IPS-18c (cell line): ENCODE results near the gene BLID.

Source experiments
- H3K4me3 ChIP-seq: 2 replicates; pipeline ENCODE4 v1.7.0; 2013; ENCODE audit warnings: low read depth, mild to moderate bottlenecking, low read length, moderate library complexity; ENCODE audit not compliant: insufficient read depth
- H3K9me3 ChIP-seq: one replicate; pipeline ENCODE4 v1.6.1; 2013; ENCODE audit warnings: mild to moderate bottlenecking, low read length, moderate library complexity; ENCODE audit not compliant: control insufficient read depth, insufficient read depth

BLID gene

DNA sequence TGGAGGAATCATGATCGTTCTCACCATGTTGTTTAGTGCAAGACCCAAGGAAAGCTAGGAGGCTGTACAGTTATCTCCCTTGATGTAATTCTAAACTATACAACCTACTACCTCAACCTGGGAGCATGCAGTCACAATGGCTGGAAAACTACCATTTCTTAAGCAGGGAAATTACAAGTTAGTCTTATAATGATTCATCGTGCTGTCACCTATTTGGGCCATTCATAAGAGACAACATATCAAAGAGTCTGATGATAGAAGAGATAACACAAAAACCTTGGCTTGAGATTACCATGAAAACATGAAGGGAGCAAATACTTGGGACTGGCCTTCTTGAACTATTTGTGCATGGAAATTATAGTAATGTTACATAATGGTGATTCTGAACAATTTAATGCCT, 30.5 kb upstream of the BLID start:
- no peaks in the 10 kb centered on the region for H3K9me3 ChIP-seq
- H3K4me3 ChIP-seq: no peak overlapping the region

DNA sequence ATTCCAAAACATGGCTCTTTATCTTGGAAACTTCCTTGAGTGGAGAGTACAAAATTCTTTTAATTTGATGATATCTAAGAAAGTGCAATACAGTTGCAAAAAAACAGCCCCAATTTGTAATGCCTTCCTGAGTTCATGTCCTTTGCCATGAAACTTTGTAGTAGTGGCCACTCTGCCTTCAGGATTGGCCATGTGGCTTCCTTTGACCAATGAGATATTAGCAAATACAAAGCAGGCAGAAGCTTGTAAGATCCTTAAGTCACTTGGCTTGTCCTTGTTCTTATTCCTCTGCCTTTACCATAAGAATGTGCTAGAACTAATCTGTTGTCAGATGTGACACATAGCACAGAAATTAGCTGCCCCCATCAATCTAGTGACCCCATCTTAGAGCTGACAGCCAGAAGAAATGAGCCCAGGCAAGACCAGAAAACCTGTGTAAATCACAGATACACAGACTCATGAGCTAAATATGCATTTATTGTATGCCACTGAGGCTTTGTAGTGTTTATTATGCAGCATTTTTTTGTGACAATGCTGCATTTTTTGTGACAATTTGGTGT, 29.8 kb upstream of the BLID start:
- Histone ChIP-seq H3K4me3 (no peak overlapping the region), H3K9me3 (no peaks in the 10 kb centered on the region)

DNA sequence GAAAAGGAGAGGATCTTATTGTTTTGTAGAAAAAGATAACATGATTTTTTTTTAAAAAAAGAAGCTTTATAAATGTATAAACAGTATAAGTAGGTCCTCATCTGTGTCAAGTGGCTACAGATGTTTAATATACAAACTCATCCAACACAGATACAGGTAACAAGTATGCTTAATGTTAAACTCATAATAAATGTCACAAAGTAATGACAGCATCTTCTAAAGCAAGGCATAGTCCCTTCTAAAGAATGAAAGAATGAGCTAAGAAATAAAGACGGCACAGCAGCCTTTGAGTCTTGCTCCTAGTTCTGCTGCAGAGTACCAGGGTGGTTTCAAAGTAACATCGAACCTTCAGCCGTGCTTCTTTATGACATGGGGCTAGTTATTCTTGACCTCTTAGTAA, 28.7 kb upstream of the BLID start:
- no peak overlapping the region for H3K4me3 ChIP-seq

DNA sequence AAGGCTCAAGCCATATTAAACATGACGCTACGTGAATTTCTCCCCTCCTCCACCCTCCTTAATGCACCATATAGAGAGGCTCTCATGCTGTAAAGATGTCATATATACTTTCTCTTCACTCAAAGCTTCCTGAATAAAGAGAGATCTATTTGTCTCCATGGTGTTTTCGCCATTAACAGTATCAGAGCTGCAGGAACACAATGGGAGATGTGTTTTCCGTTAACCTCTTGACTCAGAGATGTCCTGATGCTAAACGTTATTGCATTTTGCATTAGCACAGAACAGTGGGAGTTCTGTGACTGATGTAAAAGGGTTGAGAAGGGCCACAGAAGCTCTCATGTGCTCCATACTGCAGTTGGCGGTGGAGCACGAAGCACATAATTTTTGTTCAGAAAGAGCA, 25.7 kb upstream of the BLID start:
- no peak overlapping the region for H3K4me3 ChIP-seq
- H3K9me3 ChIP-seq: no peaks in the 10 kb centered on the region

More for the DNA sequence above, 28.7 kb upstream of the BLID start:
- H3K9me3 ChIP-seq: no peaks in the 10 kb centered on the region

DNA sequence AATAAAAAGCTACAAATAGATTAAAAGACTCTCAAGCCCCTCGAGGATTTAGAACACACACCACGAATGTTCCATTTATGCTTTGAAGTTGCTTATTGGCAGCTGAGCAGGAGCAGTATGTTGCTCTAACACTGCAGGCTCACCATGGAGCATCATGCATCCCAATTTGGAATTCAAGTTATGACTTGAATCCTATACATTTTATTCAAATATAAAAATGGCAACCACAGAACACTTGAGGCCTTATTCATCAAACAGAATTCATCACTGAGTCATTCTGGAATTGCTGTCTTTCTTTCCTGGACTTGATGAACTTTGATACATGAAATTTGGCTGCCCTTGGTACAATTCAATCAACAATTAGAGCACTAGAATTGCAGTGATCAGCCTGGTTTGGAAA, 24.5 kb upstream of the BLID start:
- Histone ChIP-seq H3K4me3 (no peak overlapping the region), H3K9me3 (no peaks in the 10 kb centered on the region)

DNA sequence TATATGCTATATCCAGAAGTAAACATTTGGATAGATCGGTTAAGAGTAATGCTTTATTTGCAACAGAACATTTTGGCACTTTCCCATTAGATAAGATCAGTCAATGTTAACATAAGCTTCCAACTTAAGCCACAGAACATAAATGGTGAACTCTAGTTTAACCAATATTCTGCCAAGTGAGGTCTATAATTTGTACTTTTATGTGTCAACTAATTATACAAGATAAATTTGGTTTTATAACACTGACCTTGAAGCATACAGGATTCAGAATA, 23.5 kb upstream of the BLID start:
- Histone ChIP-seq H3K4me3 (no peak overlapping the region), H3K9me3 (no peaks in the 10 kb centered on the region)

DNA sequence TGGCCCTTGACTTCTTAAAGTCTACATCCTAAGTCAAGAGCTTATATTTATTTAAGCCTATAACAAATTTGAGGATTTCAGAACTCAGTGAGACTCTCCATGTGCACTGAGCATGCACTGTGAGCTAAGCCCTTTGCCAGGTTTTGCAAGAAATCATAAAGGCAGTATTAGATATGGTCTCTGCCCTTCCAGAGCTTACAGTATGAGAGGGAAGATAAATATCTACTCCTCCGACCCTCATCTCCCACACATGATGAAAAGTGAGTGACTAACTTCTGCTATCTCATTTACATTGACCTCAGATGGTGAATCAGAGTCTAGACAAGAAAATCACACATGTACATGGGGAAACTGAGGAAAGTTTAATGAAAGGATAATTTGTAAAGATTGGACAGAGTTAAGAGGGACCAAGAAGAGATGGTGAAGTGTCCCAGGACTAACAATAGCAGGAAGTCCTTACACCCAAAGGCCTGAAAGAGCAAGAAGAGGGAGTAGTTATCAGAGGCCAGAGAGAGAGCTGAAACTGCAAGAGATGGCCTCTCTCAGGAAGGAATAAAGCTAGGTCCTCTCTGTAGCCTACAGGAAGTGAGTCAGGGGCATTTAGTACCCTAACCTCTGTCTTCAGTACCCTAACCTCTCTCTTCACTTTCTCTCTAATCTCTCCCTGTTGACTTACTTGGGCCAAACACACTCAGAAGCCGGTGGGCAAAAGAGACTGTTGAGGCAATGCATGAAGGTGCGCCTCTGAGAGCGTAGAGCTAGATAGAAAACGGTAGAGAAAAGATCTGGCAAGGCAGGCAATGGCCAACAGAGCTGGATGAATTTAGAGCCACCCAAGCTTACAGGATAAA, 23.0 kb upstream of the BLID start:
- no peak overlapping the region for H3K4me3 ChIP-seq
- H3K9me3 ChIP-seq: no peaks in the 10 kb centered on the region

DNA sequence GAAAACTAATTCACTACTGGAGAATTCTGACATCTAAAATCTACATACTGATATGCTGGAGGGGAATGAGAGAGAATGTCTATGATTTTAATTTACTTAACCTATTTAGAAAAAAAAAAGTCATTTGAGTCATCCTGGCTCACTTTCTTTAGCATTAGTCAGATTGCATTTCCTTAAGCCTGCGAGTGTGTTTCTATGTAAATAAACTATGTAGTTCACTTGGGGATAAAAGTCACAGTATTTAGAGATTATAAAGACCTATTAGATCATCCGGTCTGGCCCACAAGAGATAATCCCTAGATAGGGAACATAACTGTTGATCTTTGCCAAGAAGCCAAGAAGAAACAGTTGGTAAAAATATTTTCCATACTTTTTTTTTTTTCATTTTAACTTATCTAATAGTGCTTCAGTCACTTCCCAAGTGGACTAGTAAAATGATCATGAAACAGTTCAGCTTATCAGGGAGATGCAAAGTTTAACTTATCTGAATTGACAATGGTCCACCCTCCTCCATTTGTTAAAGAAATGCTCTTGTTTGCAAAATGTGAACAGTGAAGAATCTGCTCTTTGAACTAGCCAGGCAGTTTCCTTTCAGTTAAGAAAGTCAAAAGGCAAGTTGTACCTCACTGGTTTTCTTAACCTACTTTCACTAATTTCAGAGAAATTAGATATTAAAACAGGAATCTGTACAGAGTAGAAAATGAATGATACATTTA, 21.2 kb upstream of the BLID start:
- H3K4me3 ChIP-seq: no peak overlapping the region
- H3K9me3 ChIP-seq: no peaks in the 10 kb centered on the region

DNA sequence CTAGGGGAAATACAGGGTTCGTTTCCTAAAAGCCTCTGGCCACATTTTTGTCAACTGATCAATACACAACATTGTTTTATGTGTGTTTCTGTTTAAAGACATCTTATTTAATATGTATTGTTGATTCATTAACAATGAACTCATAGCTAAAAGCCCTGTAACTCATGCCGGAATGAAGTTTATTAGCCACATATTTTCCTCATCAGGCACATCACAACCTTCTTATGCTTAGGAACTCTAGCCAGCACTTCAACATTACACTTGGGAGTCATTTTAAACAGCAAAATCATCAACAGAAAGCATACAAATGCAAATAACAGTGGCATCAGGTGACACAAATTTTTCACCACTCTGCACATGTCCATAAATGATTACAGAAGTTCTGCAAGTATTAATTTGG, 15.1 kb upstream of the BLID start:
- no peak overlapping the region for H3K4me3 ChIP-seq
- no peaks in the 10 kb centered on the region for H3K9me3 ChIP-seq

DNA sequence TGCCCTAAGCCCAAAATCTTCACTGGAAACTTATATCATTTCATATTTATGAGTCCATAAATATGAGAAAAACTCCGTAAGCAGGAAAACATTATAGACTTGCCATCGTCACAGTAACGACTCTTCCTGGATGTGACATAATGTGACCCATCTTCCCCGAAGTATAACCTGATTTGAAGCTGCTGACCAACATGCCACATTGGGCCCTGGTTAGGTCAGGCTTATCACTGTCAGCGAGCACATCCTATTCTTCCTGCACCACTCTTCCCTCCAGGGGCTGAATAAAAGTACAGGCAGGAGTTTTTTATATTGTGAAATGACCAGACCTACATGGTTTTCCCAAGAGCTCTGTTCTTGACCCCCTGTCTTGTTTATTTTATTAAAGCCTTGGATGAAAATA, 12.1 kb upstream of the BLID start:
- no peak overlapping the region for H3K4me3 ChIP-seq

DNA sequence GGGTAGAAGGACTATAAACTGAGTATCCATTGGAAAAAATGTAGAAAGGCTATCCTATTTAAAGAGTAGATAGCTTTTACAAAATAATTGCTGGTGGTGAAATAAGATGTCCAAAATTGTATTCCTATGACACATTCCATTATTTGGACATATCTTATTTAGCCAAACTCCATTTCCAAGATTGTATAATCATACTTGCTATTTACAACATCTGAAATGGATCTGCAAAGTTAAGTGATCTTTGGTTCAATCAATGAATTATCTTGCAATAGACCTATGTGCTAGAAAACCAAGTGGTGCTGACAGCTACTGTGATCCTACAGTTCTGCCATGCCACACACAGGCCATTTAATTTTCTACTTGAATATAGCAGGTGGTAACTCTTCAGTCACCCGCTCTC, 11.0 kb upstream of the BLID start:
- H3K9me3 ChIP-seq: no peaks in the 10 kb centered on the region
- H3K4me3 ChIP-seq: no peak overlapping the region

More for the DNA sequence above, 12.1 kb upstream of the BLID start:
- no peaks in the 10 kb centered on the region for H3K9me3 ChIP-seq

DNA sequence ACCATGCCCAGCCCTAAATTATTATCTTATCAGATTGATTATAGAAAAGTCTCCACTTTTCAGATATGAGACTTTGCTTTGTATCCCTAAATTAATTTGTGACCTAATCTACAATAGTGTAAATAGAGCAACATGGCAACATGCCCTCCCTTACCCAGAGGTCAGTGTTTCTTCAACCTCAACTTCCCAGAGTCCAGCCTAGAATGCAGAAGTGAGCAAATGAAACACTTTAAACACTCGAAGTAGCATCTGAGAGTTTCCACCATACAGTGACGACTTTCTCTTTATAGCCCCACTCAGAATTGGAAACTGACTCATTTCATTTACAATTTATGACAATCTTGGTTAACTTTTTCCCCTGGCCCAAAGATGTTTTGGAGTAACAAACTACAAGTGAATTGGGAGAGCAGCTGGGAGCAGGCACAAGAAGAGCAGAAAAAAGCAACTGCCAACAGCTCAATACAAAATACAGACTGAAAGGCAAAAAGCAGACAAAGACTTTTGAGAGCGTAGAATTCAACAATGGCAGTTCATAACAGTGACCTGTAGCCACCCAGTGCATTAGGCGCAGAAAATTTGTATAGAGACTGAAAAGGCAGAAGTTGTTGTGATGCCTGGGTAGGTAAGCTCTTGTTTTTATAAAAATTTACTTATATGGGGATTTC, 10.1 kb upstream of the BLID start:
- H3K4me3 ChIP-seq: no peak overlapping the region
- H3K9me3 ChIP-seq: no peaks in the 10 kb centered on the region

DNA sequence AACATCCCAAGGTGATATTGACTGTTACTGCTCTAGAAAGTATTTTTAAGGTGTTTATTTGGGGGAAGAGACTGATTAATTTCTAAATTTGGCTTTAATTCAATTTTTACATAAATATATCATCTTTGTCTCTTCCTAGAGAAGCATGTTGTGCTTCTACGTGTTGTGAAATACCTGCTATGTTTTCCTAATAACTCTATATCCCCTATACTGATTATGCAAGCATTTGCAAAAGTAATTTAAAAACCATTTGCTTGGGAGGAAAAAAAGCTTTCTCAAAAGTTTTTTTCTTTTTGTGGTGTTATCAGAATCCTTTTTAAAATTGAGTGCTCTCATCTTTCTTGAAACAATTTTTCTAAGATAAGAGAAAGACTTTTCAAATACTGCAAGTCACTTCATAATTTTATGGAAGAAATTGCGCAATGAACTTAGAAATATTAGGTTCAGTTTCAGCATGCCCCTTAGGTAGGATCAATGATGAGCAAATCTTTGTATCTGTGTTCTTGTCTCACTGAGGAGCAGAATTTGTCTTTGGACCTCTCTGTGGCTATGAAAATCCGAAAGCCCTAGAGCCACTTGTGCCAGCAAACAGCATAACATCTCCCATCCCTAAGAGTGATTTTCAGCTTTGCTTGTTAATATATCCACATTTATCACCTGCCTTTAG, 7.4 kb upstream of the BLID start:
- no peaks in the 10 kb centered on the region for H3K9me3 ChIP-seq

DNA sequence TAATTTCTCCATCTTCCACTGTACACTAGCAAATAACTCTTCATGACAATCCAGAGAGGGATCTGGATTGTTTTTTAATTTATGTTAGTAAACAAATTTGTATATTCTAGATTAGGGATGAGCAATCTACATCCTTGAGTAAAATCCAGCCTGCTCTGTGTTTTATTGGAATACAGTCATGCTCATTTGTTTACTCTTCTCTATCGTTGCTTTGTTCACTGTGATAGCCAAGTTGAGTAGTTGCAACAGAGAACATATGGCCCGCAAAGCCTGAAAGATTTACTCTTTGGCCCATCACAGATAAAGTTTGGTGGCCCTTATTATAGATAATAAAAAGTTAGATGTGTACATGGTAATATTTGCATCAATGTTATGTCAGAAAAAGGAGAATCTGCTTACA, 6.2 kb upstream of the BLID start:
- Histone ChIP-seq H3K4me3 (no peak overlapping the region), H3K9me3 (no peaks in the 10 kb centered on the region)

More for the DNA sequence above, 7.4 kb upstream of the BLID start:
- no peak overlapping the region for H3K4me3 ChIP-seq

DNA sequence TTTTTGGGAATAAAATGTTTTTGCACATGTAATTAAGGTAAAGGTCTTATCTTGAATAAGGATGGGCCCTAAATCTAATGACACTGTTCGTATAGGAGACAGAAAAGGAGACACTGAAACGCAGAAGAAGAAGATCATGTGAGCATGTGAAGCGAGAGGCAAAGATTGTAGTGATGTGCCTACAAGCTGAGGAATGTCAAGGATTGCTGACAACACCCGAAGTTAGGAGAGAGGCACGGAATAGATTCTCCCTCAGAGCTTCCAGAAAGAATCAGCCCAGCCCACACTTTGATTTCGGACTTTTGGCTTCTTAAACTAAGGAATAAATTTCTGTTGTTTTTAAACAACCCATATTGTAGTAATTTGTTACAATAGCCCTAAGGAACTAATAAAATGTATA, 4.1 kb upstream of the BLID start:
- Histone ChIP-seq H3K9me3 (no peaks in the 10 kb centered on the region), H3K4me3 (no peak overlapping the region)

DNA sequence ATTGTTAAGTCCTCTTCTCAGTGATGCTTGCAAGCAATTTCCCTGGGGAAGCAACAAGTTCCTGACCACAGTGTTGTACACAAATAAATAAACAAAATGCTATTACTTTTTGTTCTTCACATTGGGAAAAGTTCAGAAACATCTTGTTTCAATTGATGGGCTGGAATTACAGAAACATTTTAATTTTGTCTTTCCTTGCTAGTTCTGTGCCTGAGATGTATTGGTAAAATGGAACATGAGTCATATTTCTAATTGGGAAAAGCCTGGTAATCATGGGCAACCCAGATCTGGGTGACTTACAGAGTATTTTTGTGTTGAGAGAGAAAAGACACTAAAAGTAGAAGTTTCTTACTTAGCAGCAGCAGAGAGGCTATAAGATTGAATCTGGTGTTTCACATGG, 576 bp upstream of the BLID start:
- H3K9me3 ChIP-seq: no peaks in the 10 kb centered on the region
- no peak overlapping the region for H3K4me3 ChIP-seq

DNA sequence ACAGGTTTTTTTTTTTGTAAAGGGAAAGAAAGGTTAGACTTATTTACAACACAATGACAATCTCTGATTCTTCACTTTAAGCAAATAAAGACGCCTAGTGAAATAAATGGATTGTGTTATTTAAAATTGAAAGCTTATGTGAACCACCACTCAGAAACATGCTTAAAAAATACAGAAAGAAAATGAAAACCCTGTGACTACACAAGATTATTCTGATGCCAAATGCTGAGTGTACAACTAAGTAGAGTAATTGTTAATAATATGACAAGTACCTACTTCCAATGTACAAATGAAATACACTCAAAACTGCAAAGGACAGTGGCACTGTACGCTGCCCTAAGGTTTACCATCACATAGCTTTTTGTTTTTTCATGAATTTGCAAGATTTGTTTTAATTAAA, 1.0 kb downstream of the BLID start:
- Histone ChIP-seq H3K9me3 (no peaks in the 10 kb centered on the region), H3K4me3 (no peak overlapping the region)
